Inferior parietal cortex (tissue), 1 donor: ENCODE measurements around the gene SLC8A1.

Experiments used
- DNase-seq: peaks from one replicate; pipeline ENCODE4 v3.0.0-alpha.2; 2016; ENCODE audit errors: extremely low spot score

Gene SLC8A1

GRCh38 chr2:40458271-40458794 is 6.4 kb upstream of the SLC8A1 start:
- DNase-seq: no peak

GRCh38 chr2:40457837-40458236 is 5.9 kb upstream of the SLC8A1 start:
- DNase-seq: no peak

- no peak for DNase-seq
Measured at GRCh38 chr2:40457366-40457765, 5.5 kb upstream of the SLC8A1 start.

GRCh38 chr2:40456926-40457325 is 5.0 kb upstream of the SLC8A1 start:
- no peak for DNase-seq

GRCh38 chr2:40455661-40456060 is 3.8 kb upstream of the SLC8A1 start:
- DNase-seq: no peak

- no peak for DNase-seq
Measured at GRCh38 chr2:40454321-40454720, 2.4 kb upstream of the SLC8A1 start.

- DNase-seq: no peak
Measured at GRCh38 chr2:40452786-40453185, 896 bp upstream of the SLC8A1 start.

GRCh38 chr2:40450796-40451430 is 977 bp downstream of the SLC8A1 start:
- no peak for DNase-seq

- DNase-seq: no peak
Measured at GRCh38 chr2:40450066-40450795, 1.7 kb downstream of the SLC8A1 start.

GRCh38 chr2:40448476-40449079 is 3.3 kb downstream of the SLC8A1 start:
- peak; percentile 58 for DNase-seq

- no peak for DNase-seq
Measured at GRCh38 chr2:40445467-40445866, 6.4 kb downstream of the SLC8A1 start.

- no peak for DNase-seq
Measured at GRCh38 chr2:40440835-40441234, 11.1 kb downstream of the SLC8A1 start.

- no peak for DNase-seq
Measured at GRCh38 chr2:40439473-40439872, 12.4 kb downstream of the SLC8A1 start.

GRCh38 chr2:40436093-40436475 is 15.8 kb downstream of the SLC8A1 start:
- DNase-seq: no peak

GRCh38 chr2:40435426-40436092 is 16.3 kb downstream of the SLC8A1 start:
- DNase-seq: no peak

- DNase-seq: no peak
Measured at GRCh38 chr2:40434731-40435271, 17.1 kb downstream of the SLC8A1 start.

GRCh38 chr2:40433736-40434135 is 18.2 kb downstream of the SLC8A1 start:
- DNase-seq: no peak

GRCh38 chr2:40432921-40433483 is 18.9 kb downstream of the SLC8A1 start:
- no peak for DNase-seq

GRCh38 chr2:40431600-40431955 is 20.3 kb downstream of the SLC8A1 start:
- no peak for DNase-seq

GRCh38 chr2:40430776-40431599 is 20.9 kb downstream of the SLC8A1 start:
- DNase-seq: no peak

- DNase-seq: no peak
Measured at GRCh38 chr2:40428439-40428838, 23.5 kb downstream of the SLC8A1 start.
